Urothelium cell line (cell line): ENCODE results near the gene BAIAP2.

Experiments used
- DNase-seq: peaks from one replicate; pipeline ENCODE4 v3.0.0; 2011; ENCODE audit warnings: low spot score, mixed read lengths
- FAIRE-seq: peaks from 2 replicates; lab custom pipeline; 2011; peaks lifted over from hg19 to GRCh38; lab: Jason Lieb, UNC

The BAIAP2 gene

GRCh38 chr17:81034779-81035520 is at the start of gene BAIAP2:
TSS of gene BAIAP2 (plus strand) at chr17:81035151. CDS start at chr17:81035255, 104 bp downstream.
- FAIRE-seq, result peak; percentile 35
- peak; percentile 100 for DNase-seq

GRCh38 chr17:80986046-80986445 is 48.9 kb upstream of the BAIAP2 start:
- FAIRE-seq (no peak), DNase-seq (no peak)

GRCh38 chr17:80986816-80987475 is 48.0 kb upstream of the BAIAP2 start:
- no peak for FAIRE-seq

GRCh38 chr17:80987941-80988461 is 47.0 kb upstream of the BAIAP2 start:
- DNase-seq (no peak), FAIRE-seq (no peak)

More at GRCh38 chr17:80986816-80987475, 48.0 kb upstream of the BAIAP2 start:
- DNase-seq, result no peak

GRCh38 chr17:80989586-80989913 is 45.4 kb upstream of the BAIAP2 start:
- DNase-seq (no peak), FAIRE-seq (no peak)

- DNase-seq, result no peak
- no peak for FAIRE-seq
These were observed 43.9 kb upstream of the BAIAP2 start for GRCh38 chr17:80990921-80991644.

GRCh38 chr17:80991645-80992076 is 43.3 kb upstream of the BAIAP2 start, which contains the start of gene CHMP6:
TSS of gene CHMP6 (plus strand) at chr17:80991841. CDS start at chr17:80991919, 78 bp downstream.
- DNase-seq (peak; percentile 93), FAIRE-seq (peak; percentile 44)

GRCh38 chr17:80992077-80992947 is 42.6 kb upstream of the BAIAP2 start:
- DNase-seq (no peak), FAIRE-seq (no peak)

- DNase-seq (no peak), FAIRE-seq (no peak)
These were observed 41.9 kb upstream of the BAIAP2 start for GRCh38 chr17:80992948-80993624.

GRCh38 chr17:80995131-80995530 is 39.8 kb upstream of the BAIAP2 start:
- FAIRE-seq, result no peak
- DNase-seq, result no peak

- no peak for DNase-seq
- FAIRE-seq, result no peak
These were observed 38.3 kb upstream of the BAIAP2 start for GRCh38 chr17:80996422-80997305.

GRCh38 chr17:80997424-80998117 is 37.4 kb upstream of the BAIAP2 start:
- FAIRE-seq (no peak), DNase-seq (no peak)

- no peak for DNase-seq
- no peak for FAIRE-seq
These were observed 36.7 kb upstream of the BAIAP2 start for GRCh38 chr17:80998118-80998747.

- no peak for FAIRE-seq
- no peak for DNase-seq
These were observed 36.0 kb upstream of the BAIAP2 start for GRCh38 chr17:80998748-80999535.

GRCh38 chr17:80999536-81000333 is 35.2 kb upstream of the BAIAP2 start:
- DNase-seq (no peak), FAIRE-seq (no peak)

- no peak for DNase-seq
- no peak for FAIRE-seq
These were observed 34.7 kb upstream of the BAIAP2 start for GRCh38 chr17:81000334-81000630.
